H1 (cell line): ENCODE results near the gene LACTB.

ENCODE experiments used
- CTCF ChIP-seq, 3 experiments: IDR thresholded peaks; 1 replicate in 2 of 3; 2 replicates in 1 of 3; pipeline versions ENCODE4 v1.5.1 to v1.6.1; 2011; ENCODE audit warnings: low read length in 3 of 3, mild to moderate bottlenecking in 3 of 3, inconsistent platforms in 2 of 3, low read depth in 1 of 3, moderate library complexity in 1 of 3; ENCODE audit not compliant: insufficient read depth in 1 of 3; ENCODE audit errors: control extremely low read depth in 1 of 3
- JUN ChIP-seq: IDR thresholded peaks from 2 replicates; pipeline ENCODE4 v1.6.1; 2011; ENCODE audit warnings: low read depth, mild to moderate bottlenecking, improper control_type of control experiment, low read length
- MAX ChIP-seq: IDR thresholded peaks from 2 replicates; pipeline ENCODE4 v1.6.1; 2012; ENCODE audit warnings: inconsistent platforms

GRCh38 chr15:63160638-63161037, 39.0 kb downstream of the LACTB start:
- TF ChIP-seq JUN (no peak), CTCF (IDR thresholded peaks at IDR 0.05; ENCODE audit: control extremely low read depth in 1 of 3, insufficient read depth in 1 of 3, low read depth in 1 of 3, low read length in 3 of 3) (no peak), MAX (no peak)
